ENCODE data around the gene HK2.
A peak's percentile ranks its signal among the peaks of the same experiment; 100 is the strongest.

- TF ChIP-seq CTCF (conservative IDR thresholded peaks at IDR 0.05; ENCODE audit: low read depth, low read length) (peak; percentile 29; the same call in 1 of the 2 replicates), EZH2phosphoT487 (IDR thresholded peaks at IDR 0.05; ENCODE audit: borderline replicate concordance, low read length) (no peak)
Measured at GRCh38 chr2:74886811-74887210, 52.9 kb downstream of the HK2 start.
